ENCODE data around the gene GPR68.
"Not testable (repeated sequence)": the region's sequence is repeated elsewhere in the genome, so short reads cannot be mapped to it uniquely, and the experiment has no call there.

GPR68 gene

DNA sequence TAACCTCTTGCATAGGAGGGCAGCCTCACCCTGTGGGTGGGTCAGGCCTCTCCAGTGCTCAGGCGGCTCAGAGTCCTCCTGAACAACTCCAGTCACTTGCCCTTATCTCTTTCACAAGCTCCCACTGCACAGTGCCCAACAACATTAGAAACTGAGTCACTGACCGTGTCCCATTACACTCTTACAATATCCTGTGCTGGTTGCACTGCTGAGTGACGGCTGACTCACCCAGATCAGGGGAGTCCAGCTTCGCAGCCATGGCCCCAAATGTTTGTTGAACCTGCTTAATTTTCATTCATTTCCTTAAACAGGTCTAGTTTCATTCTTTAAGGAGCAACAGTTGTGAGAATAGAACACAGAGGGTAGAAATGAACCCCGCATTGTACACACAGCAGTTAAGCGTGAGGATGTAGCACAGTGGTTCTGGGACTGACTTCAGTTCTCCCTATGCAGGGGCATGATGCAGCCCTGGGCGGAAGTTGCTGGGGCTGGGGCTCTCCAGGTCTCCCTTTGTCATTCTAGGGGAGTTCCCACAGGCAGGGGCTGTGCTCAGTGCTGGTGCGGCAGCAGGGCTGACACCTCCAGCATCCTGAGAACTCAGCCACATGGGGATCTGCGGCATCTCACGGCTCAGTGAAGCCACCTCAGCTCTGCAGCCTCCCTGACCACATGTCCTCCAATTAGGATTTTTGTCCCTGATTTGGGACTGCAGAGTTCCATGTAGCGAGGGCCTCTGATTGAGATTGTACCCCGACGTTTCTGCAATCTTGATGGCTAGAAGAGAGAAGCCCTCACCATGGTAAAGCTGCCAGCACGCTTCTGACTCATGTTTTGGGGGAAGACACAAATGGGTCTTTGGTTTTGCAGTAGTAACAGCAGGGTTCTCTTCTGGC lies 16.1 kb downstream of the GPR68 start:
- DNase-seq (ENCODE audit: low read depth, low spot score): no peak

DNA sequence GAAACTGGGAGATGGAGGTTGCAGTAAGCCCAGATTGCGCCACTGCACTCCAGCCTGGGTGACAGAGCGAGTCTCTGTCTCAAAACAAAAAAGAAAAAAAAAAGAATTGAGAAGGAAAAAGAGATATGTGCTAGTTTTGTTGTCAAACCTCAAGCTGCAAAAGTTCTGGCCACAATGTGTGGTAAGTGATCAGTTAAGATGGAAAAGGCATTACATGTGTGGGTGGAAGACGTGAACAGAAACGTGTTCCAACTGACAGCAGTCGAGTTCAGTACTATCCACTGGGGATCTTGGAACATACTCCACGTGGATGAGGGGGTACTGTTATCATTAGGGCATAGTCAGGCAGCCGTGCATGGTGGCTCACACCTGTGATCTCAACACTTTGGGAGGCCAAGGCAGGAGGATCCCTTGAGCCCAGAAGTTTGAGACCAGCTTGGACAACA lies 17.3 kb downstream of the GPR68 start:
- DNase-seq (ENCODE audit: low read depth, low spot score): no peak

DNA sequence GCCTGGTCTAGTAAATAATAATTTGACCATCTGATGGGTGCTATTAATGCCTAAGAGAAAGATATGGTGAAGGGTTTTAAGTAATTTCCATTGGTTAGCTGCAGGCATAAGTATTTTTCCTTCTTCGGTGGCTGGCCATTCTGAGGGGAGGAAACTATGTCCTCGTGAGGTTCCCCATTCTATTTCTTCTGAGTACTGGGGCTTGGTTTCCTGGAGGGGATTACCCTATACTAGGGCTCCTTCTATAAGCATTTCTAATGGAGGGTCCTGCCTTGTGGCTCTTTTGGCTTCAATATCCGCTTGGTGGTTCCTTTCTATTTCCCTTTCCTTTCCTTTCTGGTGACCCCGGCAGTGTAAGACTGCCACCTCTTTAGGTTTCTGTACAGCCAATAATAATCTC lies 18.1 kb downstream of the GPR68 start:
- DNase-seq (ENCODE audit: low read depth, low spot score): not testable (repeated sequence)

- DNase-seq (ENCODE audit: low read depth, low spot score): no peak
Observed at GRCh38 chr14:91225025-91225424, 19.5 kb downstream of the GPR68 start.

DNA sequence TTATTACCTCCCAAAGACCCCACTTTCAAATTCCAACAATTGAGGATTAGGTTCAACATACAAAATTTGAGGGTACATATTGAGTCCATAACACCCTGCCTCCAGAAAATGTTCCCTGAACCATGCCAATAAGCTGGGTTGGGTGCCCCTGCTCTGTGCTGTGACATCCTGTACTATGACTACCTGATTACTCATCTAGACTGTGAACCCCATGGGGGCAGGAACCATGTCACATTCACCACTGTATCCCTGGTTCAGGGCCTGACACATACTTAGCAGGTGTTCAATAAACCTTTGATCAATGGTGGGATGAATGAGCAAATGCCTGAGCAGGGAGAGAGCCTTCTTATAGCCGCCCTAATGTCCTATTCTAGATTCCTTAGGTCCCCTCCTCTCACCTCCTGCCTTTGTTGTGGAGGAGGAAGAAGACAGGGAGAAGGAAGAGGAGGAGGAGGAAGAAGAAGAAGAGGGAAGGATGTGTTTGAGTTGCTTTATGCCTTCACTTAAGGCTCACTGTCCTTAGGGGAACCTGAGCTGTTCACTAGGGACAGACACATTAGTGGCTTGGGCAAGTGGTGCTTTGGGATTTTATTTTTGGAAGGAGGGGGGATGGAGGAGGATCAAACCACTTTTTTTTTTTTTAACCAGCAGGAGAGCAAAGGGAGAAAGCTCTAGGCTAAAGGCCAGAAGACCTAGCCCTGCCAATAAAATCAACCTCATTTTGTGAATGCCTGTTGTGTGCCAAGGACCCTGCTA lies 21.3 kb downstream of the GPR68 start:
- DNase-seq (ENCODE audit: low read depth, low spot score): no peak

- DNase-seq (ENCODE audit: low read depth, low spot score): no peak
Observed at GRCh38 chr14:91221270-91221669, 23.2 kb downstream of the GPR68 start.

DNA sequence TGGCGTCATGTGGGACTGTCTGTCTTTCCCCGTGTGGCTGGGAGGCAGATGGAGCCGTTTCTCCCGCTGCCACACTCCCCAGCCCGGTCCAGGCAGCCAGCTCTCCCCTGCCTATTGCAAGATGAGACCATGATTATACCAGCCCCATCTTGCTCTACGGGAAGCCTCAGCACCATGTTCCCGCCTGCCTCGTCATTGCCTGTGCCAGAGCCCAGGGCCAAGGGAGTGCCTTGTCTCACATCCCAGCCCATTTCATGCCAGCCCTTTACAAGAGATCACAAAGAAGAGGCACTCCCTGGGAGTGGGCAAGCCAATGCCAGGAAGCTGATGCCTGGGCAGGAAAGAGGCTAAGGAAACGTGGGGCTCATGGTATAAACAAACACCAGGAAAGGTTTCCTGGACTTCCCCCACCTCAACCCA lies 23.9 kb downstream of the GPR68 start:
- DNase-seq (ENCODE audit: low read depth, low spot score): no peak

DNA sequence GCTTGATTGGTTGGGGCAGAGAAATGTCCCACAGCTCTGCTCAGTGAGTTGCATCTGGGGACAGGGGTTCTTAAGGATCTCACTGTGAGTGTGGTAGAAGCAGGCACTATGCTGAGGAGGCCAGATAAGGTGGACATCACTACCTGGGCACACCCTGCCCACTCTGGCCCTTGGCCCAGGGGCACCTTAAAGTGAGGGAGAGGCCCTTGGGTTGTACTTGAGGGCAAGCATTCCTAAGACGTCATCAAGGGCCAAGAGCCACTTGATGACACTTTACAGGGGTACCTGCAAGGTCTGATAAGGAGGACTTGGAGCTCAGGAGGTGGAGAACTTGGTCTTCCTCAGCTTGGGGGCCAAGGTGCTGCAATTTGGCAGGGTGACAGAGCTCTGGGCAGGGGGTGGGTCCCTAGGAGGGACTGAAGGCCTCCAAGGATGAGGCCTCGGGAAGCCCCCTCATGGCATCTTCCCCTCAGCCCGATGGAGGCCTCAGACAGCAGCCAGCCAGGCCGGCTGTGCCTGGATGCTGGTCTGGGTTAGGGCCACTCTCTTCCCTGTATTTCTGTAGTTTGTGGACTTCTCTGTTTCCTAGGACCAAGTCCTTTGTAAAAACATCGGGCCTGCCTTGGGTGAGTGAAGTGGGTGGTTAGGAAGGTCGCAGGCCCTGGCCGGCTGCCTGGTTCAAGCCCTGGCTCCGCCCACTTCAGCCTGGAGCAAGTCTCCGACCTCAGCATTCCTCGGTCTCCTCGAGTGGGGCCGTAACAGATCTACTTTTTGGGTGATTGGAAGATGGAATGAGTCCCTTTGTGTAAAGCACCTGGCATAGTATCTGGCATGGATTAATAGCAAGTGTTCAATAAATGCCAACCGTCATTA lies 24.8 kb downstream of the GPR68 start:
- DNase-seq (ENCODE audit: low read depth, low spot score): no peak

- DNase-seq (ENCODE audit: low read depth, low spot score): no peak
Observed at GRCh38 chr14:91218014-91218413, 26.5 kb downstream of the GPR68 start.

DNA sequence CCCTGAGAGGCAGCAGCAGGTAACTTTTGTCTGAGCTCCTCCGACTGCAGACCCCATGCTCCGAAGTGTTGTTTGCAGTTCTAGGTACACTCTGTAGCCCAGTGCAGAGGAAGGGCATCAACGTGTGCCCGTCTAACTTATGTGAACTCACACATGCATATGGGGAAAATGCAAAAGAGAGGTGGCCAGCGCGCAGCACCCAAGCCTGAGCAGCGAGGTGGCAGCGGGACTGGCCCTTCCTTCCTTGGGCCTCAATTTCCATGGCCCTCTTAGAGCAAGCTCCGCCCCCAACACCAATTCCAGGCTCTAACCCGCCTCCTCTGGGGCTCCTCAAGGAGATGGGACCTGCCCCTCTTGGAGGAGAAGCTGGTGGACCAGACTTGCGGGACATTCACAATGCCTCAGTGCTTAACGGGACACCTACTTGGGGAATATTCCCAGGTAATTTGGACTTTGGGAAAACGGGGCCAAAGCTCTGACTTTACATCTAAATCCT lies 27.7 kb downstream of the GPR68 start:
- no peak for DNase-seq (ENCODE audit: low read depth, low spot score)

DNA sequence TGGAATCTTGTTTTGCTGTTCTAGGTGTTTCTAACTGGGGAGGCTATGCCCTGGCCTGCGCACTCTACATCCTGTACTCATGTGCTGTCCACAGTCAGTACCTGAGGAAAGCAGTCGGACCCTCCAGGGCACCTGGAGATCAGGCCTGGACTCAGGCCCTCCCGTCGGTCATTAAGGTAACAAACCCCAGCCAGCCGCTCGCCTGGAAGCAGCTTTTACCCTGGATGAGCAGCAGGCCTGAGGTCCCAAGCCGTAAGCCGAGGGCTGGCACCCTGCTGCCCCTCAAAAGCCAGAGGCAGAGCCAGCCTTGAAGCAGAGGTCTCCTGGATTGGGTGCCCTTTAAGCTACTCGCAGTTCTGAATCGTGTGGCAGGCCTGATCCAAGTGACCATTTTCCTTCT lies 29.1 kb downstream of the GPR68 start:
- DNase-seq (ENCODE audit: low read depth, low spot score): no peak

GRCh38 chr14:91214306-91214705 lies 30.2 kb downstream of the GPR68 start:
- no peak for DNase-seq (ENCODE audit: low read depth, low spot score)

GRCh38 chr14:91211017-91211416 lies 33.5 kb downstream of the GPR68 start:
- no peak for DNase-seq (ENCODE audit: low read depth, low spot score)

- DNase-seq (ENCODE audit: low read depth, low spot score): no peak
Observed at GRCh38 chr14:91207008-91207407, 37.5 kb downstream of the GPR68 start.

- no peak for DNase-seq (ENCODE audit: low read depth, low spot score)
Observed at GRCh38 chr14:91205459-91205858, 39.0 kb downstream of the GPR68 start.

DNA sequence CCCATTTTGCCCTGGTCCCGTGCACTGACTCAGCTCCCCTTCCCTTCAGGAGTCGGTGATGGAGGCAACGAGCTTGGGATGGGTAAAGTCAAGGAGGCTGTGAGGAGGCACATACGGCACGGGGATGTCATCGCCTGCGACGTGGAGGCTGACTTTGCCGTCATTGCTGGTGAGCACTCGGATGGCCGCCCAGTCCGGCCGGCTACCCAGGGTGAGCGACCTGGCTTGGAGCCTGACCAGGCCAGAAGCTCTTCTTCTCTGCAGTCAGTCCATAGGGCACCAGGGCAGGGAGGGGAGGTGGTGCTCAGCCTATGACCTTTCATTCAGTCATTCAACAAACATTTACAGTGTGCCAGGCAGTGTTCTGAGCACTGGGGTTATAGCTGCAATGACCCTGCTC lies 39.8 kb downstream of the GPR68 start:
- DNase-seq (ENCODE audit: low read depth, low spot score): no peak

DNA sequence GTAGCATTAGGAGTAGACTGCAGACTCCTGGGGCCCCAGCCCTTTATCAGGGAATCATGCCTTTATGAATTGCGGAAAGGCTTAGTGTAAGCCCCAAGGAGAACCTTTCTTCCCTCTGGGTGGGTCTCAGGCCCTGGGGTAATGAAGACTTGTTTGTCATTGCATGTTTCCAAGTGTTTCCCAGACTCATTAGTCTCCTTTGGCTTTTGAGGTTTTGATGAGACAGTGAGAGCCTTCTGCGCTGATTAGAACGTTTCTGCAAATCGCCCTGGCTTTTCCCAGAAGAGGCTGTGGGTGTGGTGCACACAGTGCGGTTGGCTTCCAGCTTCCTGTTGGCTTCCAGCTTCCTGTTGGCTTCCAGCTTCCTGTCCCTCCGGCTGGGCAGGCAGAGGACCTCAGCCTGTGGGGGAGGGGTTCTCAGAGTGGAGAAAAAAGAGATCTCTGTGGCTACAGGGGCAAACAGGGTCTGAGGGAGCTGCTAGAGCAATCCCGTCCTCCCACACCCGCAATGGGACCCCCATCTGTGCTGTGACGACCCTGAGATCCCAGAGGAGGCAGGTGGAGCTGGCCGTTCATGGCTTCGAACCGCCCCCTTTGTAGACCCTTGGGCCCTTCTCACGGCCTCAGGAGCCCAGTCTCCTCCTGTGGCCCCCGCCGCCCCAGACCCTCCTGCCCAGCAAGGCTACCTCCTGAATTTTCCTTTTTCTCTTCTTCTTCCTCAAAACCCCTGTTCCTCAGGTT lies 42.1 kb downstream of the GPR68 start:
- DNase-seq (ENCODE audit: low read depth, low spot score): no peak

DNA sequence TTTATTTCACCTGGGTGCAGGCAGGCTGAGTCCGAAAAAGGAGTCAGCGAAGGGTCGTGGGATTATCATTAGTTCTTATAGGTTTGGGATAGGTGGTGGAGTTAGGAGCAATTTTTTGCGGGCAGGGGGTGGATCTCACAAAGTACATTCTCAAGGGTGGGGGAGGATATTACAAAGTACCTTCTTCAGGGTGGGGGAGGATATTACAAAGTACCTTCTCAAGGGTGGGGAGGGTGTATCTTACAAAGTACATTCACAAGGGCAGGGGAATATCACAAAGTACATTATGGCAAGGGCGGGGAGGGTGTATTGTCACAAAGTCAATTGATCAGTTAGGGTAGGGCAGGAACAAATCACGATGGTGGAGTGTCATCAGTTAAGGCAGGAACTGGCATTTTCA lies 43.7 kb downstream of the GPR68 start:
- not testable (repeated sequence) for DNase-seq (ENCODE audit: low read depth, low spot score)

DNA sequence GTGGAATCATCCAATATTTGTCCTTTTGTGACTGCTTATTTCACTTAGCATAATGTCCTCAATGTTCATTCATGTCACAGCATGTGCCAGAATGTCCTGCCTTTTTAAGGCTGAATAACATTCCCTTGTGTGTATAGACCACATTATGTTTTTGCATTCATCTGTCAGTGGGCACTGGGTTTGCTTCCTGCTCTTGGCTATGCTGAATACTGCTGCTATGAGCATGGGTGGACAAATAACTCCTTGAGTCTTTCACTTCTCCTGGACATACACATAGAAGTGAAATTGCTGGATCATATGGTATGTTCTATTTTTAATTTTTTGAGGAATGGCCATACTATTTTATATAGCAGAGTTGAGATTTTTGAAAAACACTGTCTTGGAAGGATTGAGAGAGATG lies 46.9 kb downstream of the GPR68 start:
- no peak for DNase-seq (ENCODE audit: low read depth, low spot score)

GRCh38 chr14:91195881-91196280 lies 48.6 kb downstream of the GPR68 start:
- no peak for DNase-seq (ENCODE audit: low read depth, low spot score)

GRCh38 chr14:91193069-91193468 lies 51.4 kb downstream of the GPR68 start:
- no peak for DNase-seq (ENCODE audit: low read depth, low spot score)
